Cardiac muscle cell (in vitro differentiated cells and primary cell): ENCODE measurements around the gene ECSCR. TPM values are rescaled to one million over a fixed set of nuclear protein-coding genes. Genes with fewer than 3 reads are reported as not detected.

ENCODE experiments used
- DNase-seq, 2 donors: peaks; one replicate each; pipeline versions ENCODE4 v3.0.0 to v3.0.0-alpha.2; 2010 to 2017; ENCODE audit warnings: low read depth in 1 of 2, low spot score in 1 of 2
- H3K27ac ChIP-seq: fragments of 200-600 bp; sonication (generic); 2 replicates; pipeline ENCODE4 v1.5.1; 2016
- H3K27me3 ChIP-seq: fragments of 200-600 bp; sonication (generic); 2 replicates; pipeline ENCODE4 v1.6.0; 2016; ENCODE audit warnings: control low read depth
- H3K36me3 ChIP-seq: fragments of 200-600 bp; sonication (generic); 2 replicates; pipeline ENCODE4 v1.5.1; 2016; ENCODE audit warnings: control low read depth
- H3K4me1 ChIP-seq: fragments of 200-600 bp; sonication (generic); 2 replicates; pipeline ENCODE4 v1.8.1; 2017; ENCODE audit warnings: low read depth, mild to moderate bottlenecking, mixed run types
- H3K4me3 ChIP-seq: fragments of 200-600 bp; sonication (generic); 2 replicates; pipeline ENCODE4 v1.5.1; 2016; ENCODE audit warnings: mild to moderate bottlenecking
- H3K9me3 ChIP-seq: fragments of 200-600 bp; sonication (generic); 2 replicates; pipeline ENCODE4 v1.5.1; 2017; ENCODE audit warnings: low read depth, mild to moderate bottlenecking, control low read depth
- CTCF ChIP-seq: IDR thresholded peaks from 2 replicates; pipeline ENCODE4 v1.5.1; 2012; ENCODE audit warnings: low read depth, mild to moderate bottlenecking, low read length
- polyA plus RNA-seq: library from polyadenylated mRNA; unstranded; fragments of >200 nt; fragmentation: Nextera tagmentation; extraction: Ambion mirVana; gene quantifications from 2 replicates; pipeline ENCODE4 v1.2.1, GENCODE V29; 2016
- total RNA-seq: library from RNA; depleted of rRNA; stranded (reverse); fragments of >200 nt; gene quantifications from 2 replicates; pipeline ENCODE4 v1.2.3, GENCODE V29; 2016

Gene ECSCR
- total and polyA plus RNA-seq, 2 experiments from 2014 or later = 0.97 TPM; not detected in 1

DNA sequence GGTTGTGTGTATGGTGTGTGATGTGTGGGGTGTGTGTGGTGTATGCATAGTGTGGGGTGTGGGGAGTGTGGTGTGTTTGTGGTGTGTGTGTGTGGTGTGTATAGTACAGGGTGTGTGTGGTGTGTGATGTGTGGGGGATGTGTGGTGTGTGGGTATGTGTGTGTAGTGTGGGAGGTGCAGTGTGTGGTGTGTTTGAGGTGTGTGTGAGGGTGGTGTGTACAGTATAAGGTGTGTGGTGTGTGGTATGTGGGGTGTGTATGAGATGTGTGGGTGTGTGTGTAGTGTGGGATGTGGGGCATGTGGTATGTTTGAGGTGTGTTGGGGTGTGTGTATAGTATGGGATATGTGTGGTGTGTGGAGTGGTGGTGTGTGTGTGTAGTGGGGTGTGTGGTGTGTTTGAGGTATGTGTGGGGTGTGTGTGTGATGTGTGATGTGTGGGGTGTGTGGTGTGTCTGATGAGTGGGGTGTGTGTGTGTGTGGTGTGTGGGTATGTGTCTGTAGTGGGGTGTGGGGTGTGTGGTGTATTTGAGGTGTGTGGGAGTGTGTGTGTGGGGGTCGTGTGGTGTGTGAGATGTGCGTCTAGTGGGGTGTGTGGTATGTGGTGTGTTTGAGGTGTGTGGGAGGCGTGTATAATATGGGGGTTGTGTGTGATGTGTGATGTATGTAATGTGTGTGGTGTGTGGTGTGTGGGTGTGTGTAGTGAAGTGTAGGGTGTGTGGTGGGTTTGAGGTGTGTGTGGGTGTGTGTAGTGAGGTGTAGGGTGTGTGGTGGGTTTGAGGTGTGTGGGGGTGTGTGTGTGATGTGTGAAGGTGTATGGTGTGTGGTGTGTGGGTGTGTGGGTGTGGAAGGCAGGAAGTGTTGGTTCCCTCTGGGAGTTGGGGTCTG is 8.6 kb downstream of the ECSCR start:
- Histone ChIP-seq H3K27me3 (no peaks in the 10 kb centered on the region), H3K4me1 (no peaks in the 10 kb centered on the region), H3K4me3 (no peak overlapping the region), H3K9me3 (no peaks in the 10 kb centered on the region), H3K27ac (no peak overlapping the region), H3K36me3 (no peaks in the 10 kb centered on the region)
- no peak for TF ChIP-seq CTCF
- no peak for DNase-seq

GRCh38 chr5:139451878-139452660 is 10.5 kb downstream of the ECSCR start:
- no peaks in the 10 kb centered on the region for H3K36me3 ChIP-seq
- H3K4me1 ChIP-seq = peaks cover 8% of the 10 kb centered on the region
- H3K27me3 ChIP-seq = no peaks in the 10 kb centered on the region
- H3K4me3 ChIP-seq = no peak overlapping the region
- H3K27ac ChIP-seq = no peak overlapping the region
- no peaks in the 10 kb centered on the region for H3K9me3 ChIP-seq
- TF ChIP-seq CTCF = no peak
- no peak for DNase-seq

DNA sequence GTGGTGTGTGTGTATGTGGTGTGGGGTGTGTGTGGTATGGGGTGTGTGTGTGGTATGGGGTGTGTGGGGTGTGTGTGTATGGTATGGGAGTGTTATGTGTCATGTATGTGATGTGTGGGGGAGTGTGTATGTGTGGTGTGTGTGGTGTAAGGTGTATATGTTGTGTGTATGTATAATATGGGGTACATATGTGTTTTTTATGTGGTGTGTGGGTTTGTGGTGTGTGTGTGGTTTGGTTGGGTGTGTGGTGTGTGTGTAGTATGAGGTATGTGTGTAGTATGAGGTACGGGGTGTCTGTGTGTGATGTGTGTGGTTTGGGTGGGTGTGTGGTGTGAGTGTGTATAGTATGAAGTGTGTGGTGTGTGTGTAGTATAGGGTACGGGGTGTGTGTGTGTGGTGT is 11.4 kb downstream of the ECSCR start:
- DNase-seq = no peak

GRCh38 chr5:139446956-139447779 is 15.4 kb downstream of the ECSCR start:
- no peak for TF ChIP-seq CTCF
- no peak overlapping the region for H3K4me3 ChIP-seq
- no peaks in the 10 kb centered on the region for H3K9me3 ChIP-seq
- peak overlapping the region; percentile 21 for H3K27ac ChIP-seq
- no peaks in the 10 kb centered on the region for H3K36me3 ChIP-seq
- H3K27me3 ChIP-seq = no peaks in the 10 kb centered on the region
- DNase-seq = peak in 1 of 2 donors; percentile 41
- H3K4me1 ChIP-seq = peaks cover 24% of the 10 kb centered on the region

More for the DNA sequence above, 11.4 kb downstream of the ECSCR start:
- H3K27me3 ChIP-seq = no peaks in the 10 kb centered on the region
- no peaks in the 10 kb centered on the region for H3K9me3 ChIP-seq
- H3K4me3 ChIP-seq = no peak overlapping the region
- TF ChIP-seq CTCF = no peak
- H3K4me1 ChIP-seq = peaks cover 15% of the 10 kb centered on the region
- no peaks in the 10 kb centered on the region for H3K36me3 ChIP-seq
- H3K27ac ChIP-seq = no peak overlapping the region
